Neural progenitor cell (in vitro differentiated cells): ENCODE data around the gene TMEM242.

Experiments
- EZH2 ChIP-seq: fragments of 200-600 bp; sonication (generic); IDR thresholded peaks from 2 replicates; pipeline ENCODE4 v1.6.1; 2017; ENCODE audit warnings: antibody characterized with exemption, mild to moderate bottlenecking, moderate library complexity
- EZH2phosphoT487 ChIP-seq: fragments of 200-600 bp; sonication (generic); IDR thresholded peaks from 2 replicates; pipeline ENCODE4 v1.6.1; 2017; ENCODE audit warnings: antibody characterized with exemption
- TF ChIP-seq, protein P1 (sequence below): fragments of 200-600 bp; sonication (generic); IDR thresholded peaks from 2 replicates; pipeline ENCODE4 v1.5.1; 2017; ENCODE audit warnings: antibody characterized with exemption, mild to moderate bottlenecking

DNA sequence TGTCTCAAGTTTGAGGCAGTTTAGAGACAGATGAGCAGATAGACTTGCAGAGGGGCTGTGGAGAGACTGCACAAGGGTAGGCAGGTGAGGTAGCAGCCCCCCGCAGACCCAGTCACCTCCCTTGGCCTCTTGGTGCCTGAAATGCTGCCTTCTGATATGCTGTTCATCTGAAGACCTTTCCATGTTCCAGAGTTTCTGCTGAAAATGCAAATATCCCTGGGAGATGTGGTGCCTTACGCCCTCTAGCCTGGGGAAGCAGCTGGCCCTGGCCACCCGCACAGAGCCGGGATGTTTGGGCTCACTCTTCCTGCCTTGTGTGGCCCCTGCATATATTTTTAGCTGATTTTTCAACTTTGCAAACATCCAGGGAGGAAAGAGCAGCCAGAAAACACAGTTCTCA lies 51.4 kb downstream of the TMEM242 start:
- TF ChIP-seq, protein P1, sequence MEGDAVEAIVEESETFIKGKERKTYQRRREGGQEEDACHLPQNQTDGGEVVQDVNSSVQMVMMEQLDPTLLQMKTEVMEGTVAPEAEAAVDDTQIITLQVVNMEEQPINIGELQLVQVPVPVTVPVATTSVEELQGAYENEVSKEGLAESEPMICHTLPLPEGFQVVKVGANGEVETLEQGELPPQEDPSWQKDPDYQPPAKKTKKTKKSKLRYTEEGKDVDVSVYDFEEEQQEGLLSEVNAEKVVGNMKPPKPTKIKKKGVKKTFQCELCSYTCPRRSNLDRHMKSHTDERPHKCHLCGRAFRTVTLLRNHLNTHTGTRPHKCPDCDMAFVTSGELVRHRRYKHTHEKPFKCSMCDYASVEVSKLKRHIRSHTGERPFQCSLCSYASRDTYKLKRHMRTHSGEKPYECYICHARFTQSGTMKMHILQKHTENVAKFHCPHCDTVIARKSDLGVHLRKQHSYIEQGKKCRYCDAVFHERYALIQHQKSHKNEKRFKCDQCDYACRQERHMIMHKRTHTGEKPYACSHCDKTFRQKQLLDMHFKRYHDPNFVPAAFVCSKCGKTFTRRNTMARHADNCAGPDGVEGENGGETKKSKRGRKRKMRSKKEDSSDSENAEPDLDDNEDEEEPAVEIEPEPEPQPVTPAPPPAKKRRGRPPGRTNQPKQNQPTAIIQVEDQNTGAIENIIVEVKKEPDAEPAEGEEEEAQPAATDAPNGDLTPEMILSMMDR = no peak
- no peak for TF ChIP-seq EZH2
- TF ChIP-seq EZH2phosphoT487 = no peak
